GM21367 (cell line): Measurements from ENCODE around the gene TIGD1.
"Not testable (repeated sequence)": the region's sequence is repeated elsewhere in the genome, so short reads cannot be mapped to it uniquely, and the experiment has no call there.

Source experiments
- ATAC-seq: cut with Tn5 transposase; IDR thresholded peaks from one replicate; pipeline ENCODE4 v1.9.1; 2021; ENCODE audit not compliant: unreplicated experiment

The TIGD1 gene

DNA sequence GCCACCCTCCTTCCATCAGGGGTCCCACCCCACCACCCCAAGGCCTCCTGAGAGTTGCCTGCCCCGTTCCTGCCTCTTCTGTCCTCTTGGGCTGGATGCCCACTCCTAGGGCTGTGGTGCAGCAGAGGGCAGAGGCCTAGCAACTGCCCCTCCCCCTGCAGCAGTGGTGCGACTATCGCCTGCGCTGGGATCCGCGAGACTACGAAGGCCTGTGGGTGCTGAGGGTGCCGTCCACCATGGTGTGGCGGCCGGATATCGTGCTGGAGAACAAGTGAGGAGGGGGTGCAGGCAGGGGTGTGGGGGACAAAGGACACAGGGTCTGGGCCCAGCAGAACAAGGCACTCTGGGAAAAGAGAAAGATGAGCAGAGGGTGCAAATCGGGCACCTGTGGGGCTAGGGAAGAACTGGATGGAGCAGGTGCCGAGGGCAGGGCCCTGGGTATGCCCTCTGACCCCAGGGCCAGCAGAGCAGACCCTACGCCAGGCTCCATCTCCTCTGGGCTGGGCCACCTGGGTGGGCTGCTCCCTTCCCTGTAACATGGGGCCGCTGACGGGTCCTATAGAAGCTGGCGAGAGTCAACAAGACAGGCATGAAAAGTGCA, 9.8 kb downstream of the TIGD1 start:
- no peak for ATAC-seq

DNA sequence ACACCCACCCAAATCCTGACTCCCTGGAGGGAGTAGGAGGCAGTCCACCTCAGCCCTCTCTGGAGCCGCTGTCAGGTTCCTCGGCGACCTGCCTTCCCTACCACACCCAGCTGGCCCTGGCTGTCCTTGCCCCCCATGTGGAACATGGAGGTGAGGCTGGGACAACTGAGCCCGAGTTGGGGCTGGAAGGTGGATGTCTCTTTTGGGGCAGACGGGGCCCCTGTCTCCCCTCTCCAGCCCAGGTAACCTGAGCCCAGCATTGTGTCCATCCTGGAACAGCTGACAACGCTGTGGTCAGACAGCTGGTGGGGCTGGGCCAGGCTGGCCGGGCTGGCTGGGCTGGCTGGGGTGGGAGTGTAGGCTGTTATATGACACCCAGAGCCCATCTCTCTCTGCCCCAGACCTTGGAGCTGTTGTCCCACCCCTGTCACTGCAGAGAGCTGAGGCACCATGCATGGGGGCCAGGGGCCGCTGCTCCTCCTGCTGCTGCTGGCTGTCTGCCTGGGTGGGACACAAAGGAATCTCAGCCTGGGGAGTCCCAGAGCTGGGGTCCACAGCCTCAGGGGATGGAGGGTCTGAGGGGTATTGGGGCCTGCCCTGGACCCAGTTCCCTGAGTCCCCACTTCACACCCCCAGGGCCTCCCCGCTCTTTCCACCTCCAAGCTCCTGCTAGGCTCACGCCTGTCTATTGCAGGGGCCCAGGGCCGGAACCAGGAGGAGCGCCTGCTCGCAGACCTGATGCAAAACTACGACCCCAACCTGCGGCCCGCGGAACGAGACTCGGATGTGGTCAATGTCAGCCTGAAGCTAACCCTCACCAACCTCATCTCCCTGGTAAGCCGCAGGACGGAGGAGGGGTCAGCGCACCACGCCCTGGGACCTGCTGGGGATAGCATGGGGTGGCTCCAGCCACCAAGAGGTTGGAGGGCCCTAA, 10.8 kb downstream of the TIGD1 start, which contains the start of gene CHRNG:
Gene CHRNG, plus strand, starts transcription at position 395 of the 934 bp plus-strand sequence. Its CDS starts 56 bp downstream, at position 451.
- ATAC-seq: no peak

DNA sequence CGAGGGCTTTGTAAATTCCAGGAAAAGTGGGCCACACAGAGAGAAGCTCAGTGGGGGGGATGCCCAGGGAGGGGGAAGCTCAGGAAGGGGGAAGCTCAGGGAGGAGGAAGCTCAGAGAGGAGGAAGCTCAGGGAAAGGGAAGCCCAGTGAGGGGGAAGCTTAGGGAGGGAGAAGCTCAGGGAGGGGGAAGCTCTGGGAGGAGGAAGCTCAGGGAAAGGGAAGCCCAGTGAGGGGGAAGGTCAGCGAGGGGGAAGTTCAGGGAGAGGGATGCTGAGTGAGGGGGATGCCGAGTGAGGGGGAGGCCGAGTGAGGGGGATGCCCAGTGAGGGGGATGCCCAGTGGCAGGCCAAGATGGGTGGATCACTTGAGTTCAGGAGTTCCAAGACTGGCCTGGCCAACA, 11.7 kb downstream of the TIGD1 start:
- ATAC-seq: no peak

DNA sequence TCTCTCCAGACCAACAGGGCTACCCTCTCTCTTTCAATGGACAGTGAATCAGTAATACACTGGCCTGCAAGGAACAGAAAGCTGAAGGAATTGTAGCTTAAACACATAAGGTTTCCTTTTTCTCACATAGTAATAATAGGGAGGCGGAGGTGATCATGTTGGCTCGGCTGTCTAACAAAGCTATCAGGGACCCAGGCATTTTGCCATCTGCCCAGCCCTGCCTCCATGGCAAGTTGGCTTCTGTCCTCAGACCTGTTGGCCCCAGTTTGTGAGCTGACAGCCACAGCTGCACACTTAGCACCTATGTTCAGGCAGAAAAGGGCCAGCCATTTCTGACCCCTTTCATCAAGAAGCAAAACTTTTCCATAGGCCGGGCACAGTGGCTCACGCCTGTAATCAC, 12.9 kb downstream of the TIGD1 start:
- ATAC-seq: no peak

DNA sequence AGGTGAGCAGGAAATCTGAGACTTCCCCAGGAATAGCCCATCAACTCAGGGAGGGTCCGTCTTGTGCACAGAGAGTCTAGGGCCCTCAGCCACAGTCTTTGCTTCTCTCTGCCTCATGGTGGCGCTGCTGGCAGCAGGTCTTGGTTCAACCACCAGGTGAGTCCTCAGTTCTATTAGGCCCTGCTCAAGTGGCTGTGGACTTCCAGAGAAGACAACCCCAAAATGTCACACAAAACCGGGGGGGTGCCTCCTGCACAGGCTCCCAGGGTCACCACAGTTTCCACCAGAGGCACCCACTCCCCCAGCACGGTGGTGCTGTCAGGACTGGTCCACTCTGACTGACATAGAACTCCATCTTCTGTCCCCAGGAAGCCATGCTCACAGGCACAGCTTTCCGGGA, 13.3 kb downstream of the TIGD1 start:
- no peak for ATAC-seq

DNA sequence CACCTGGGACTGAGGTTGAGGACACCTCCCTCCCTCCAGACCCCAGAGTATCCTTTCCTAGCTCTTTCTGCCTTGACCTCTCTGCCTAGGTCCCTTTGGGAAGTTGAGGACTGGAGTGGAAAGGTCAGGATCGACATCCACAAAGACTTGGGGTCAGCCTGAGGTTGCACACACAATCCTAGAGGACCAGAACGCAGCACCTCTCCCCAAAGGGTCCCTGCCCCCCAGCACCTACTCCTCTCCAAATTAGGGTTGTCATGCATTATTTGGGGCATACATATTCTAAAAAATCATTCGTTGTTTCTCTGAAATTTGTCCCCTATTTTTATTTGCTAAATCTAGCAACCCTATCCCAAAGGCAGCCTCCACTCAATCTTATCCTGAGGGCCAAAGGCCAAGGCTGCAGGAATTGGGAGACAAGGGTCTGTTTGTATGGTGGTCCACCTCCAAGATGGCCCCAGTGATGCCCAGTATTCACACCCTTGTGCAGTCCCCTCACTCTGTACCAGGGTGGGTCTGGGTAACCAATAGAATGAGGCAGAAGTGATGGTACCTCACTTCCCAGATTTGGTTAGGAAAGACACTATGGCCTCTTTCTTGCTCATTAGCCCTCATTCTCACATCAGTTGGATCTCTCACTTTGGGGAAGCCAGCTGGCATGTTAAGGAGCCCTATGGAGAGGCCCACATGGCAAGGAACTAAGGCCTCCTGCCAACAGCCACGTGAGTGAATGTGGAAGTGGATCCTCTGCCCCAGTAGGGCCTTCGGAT, 14.4 kb downstream of the TIGD1 start:
- no peak for ATAC-seq

DNA sequence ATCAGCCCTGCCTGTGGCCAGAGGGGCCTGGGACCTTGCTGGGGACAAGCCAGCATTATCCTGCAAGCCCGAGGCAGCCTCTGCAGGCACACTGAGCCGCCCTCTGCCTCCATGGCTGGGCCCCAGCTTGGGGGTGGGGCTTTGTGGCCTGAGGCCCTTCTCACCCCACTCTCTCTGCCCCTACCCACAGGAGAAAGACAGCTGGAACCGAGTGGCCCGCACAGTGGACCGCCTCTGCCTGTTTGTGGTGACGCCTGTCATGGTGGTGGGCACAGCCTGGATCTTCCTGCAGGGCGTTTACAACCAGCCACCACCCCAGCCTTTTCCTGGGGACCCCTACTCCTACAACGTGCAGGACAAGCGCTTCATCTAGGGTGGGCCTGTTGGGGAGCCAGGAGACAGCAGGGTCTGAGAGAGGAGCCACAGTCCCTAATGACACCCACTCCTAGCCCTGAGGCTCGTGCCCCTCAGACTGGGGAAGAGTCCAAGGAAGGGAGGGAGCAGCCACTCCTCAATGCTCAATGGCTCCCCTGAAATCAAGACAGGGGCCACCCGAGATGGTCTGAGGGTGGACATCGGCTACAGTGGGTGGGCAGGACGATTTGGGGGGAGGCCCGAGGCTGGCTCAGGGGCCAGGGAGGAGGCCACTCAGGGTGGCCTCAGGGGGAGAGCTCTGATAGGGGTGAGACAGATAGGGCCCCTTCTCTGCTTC, 15.3 kb downstream of the TIGD1 start:
- ATAC-seq: no peak

DNA sequence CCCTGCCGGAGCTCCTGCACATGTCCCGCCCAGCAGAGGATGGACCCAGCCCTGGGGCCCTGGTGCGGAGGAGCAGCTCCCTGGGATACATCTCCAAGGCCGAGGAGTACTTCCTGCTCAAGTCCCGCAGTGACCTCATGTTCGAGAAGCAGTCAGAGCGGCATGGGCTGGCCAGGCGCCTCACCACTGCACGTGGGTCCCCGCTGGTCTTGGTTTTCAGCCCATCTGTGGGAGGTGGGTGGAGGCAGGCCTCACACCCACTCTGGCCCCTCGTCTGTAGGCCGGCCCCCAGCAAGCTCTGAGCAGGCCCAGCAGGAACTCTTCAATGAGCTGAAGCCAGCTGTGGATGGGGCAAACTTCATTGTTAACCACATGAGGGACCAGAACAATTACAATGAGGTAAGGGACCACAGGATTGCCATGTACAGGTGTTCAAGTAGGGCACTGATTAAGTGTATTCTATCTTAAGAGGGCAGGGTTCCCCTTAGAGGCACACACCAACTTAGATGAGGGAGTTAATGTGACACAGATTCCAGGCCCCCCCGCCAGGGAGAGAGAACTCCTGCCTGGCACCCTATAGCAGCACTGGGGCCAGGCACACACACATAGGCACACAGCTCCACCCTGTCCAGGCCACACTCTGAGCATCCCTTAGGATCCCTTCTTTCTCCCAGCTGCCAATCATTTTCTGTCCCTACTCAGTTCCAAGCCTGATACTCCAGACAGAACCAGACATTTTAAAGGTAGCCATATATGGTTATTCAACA, 16.2 kb downstream of the TIGD1 start:
- ATAC-seq: no peak

DNA sequence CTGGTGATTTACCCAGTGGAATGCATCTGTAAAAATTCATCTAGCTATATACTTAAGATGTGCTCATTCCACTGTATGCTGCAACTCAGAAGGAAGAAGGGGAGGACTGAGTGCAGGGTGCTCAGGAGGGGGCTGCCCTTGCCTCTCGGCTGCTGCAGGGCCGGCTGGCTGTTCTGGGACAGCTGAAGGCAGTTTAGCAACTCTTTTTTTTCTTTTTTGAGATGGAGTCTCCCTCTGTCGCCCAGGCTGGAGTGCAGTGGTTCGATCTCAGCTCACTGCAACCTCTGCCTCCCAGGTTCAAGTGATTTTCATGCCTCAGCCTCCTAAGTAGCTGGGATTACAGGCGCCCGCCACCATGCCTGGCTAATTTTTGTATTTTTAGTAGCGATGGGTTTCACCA, 17.5 kb downstream of the TIGD1 start:
- not testable (repeated sequence) for ATAC-seq

DNA sequence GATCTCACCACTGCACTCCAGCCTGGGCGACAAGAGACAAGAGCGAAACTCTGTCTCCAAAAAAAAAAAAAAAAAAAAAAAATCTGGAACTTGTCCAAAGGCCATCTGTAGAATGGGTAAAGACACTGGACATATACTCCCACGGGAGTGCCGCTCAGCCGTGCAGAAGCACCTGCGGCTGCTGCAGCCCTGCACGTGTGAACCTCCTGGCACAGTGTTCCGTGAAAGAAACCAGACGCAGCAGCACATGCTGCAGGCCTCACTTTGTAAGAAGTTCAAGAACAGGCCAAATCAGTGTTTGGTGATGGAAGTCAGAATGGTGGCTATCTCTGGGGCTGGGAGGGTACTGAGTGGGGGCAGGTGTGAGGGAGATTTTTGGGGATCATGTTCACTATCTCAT, 17.9 kb downstream of the TIGD1 start:
- no peak for ATAC-seq

DNA sequence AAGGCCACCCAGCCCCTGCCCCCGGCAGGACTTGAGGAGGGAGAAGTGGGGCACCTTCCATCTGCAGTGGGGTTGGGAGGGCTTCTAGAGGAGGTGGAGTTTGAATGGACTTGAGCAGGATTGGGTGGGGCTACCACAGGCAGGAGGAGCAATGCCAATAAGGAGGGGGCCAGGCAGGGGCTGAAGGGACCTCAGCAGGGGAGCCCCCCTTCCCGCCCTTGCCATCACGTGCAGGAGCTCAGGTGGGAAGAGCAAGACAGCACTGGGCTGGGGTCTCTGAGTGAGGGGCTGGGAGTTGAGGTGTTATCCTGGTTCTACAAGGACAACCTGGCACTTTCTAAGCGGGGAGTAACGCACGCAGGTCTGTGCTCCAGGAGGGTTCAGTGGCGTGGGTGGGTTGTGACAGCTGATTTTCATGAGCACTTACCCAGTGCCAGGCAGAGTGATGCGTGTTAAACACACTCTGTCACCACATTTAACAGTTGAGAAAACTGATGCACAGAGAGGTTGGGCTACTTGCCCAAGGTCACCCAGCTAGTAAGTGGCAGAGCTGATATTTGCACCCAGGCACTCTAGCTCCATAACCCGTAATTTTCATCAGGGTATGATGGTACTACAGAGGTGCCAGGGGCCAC, 19.6 kb downstream of the TIGD1 start:
- no peak for ATAC-seq

DNA sequence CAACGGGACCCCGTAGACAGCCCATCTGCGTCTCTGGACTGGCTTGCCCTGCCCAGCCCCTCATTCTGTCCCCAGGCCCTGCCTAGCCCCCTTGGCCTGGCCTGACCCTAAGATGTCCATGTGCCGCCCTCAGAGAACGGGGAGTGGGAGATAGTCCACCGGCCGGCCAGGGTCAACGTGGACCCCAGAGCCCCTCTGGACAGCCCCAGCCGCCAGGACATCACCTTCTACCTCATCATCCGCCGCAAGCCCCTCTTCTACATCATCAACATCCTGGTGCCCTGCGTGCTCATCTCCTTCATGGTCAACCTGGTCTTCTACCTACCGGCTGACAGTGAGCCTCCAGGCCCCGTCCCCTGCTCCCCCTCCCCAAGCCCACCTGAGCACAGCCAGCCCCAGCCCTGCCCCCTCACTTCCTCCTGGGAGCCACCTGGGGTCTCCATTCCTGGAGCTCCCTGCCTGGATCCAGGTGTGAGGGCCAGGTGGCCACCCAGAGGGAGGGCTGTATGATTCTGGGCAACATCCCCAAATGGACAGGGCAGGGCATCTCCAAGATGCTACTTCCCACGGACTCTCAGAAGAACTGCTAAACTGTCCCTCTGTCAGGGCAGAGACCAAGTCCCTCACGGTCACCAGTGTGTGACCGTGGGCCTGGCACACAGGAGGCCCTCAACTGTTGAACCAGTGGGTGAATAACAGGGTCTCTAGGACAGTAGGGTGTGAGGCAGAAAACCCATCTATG, 20.4 kb downstream of the TIGD1 start:
- no peak for ATAC-seq

DNA sequence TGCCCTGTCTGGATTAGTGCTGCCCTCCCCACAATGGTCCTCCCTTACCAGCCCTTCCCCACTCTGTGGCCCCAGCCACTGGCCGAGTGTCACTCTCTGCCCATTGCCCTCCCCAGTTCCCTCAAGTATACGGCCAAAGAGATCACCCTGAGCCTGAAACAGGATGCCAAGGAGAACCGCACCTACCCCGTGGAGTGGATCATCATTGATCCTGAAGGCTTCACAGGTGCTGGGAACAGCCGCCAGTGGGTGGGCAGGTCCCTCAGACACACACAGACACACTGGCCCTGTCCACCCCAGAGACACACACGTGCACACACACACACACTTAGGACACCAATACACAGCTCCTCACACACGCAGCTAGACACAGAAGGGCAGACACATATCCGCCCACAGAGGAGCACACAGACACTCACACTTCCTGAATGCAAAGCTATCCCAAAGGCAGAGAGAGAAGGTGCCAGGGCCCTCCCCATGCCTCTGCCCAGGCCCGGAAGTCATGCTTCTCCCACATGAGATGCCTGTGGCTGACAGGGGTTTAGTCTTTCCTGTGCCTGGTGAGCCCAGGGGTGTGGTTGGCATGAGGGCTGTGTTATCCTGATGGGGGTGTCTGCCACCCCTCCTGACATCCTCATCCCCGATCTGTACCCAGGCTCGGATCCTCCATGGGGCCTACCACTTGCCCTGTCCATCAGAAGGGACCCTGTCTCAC, 21.5 kb downstream of the TIGD1 start:
- ATAC-seq: no peak

DNA sequence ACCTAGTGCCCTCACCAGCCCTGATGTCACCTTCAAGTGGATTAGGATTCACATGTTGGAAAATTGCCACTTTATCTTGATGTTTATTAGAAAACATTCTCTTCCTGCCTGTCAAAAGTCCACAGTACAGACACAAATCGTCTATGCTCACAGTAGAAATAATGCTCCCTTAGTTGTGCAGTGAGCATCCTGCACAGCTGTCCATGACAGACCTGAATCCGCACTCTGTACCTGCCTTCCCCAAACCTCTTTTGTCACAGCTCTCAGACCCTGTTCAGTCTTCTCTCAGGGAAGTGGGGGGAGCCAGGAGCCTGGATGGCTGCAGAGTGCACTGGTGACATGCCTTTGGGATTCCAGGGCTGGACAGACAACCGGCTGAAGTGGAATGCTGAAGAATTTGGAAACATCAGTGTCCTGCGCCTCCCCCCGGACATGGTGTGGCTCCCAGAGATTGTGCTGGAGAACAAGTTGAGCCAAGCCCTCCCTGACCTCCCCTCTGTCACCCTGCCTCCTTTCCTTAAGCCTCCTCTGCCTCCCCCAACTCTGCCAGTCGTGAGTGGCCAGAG, 22.4 kb downstream of the TIGD1 start:
- ATAC-seq: no peak

DNA sequence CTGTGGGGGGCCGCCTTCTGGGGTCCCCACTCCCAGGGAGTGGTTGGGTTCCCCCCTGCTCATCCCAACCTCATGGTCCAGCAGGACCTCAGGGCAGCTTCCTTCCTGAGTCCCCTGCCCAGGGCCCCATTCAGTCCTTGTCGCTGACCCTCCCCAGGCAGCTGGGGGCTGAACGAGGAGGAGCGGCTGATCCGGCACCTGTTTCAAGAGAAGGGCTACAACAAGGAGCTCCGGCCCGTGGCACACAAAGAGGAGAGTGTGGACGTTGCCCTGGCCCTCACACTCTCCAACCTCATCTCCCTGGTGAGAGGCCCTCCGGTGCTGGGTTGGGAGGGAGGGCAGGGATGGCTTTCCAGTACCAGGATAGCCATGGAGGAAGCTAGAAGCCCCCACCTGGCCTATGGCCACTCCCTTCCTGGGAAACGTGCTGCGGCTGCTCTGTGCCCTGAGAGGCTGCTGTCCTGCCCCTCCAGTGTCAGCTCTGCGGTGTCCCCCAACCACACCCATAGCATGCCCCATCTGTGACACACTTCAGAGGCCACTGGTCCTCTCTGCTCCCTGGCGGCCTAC, 23.9 kb downstream of the TIGD1 start:
- ATAC-seq: no peak

DNA sequence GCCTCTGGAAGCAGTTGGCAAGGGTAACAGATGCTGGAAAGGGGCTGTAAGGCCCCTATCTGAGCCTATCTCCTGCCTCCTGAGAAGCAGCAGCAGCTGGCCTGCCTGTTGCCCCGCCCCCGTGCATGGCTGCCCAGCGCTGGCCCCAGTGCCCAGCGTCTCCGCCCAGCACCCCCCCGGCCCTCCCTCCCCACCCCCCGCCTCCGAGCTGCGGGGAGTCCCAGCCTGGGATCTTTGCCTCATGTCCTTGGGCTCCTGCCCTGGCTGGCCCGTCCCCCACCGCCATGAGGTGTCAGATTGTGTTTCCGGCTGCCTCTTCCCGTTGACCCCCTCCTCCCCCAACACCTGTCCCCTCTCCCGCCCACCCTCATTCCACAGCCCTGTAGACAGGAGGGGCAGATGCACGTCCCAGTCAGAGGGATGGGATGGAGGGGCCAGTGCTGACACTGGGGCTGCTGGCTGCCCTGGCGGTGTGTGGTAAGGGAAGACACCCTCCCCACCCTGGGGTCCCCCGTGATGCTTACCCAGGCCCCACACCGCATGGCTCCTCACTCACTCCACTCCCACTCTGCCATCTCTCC, 24.5 kb downstream of the TIGD1 start, which contains the start of gene CHRND:
Gene CHRND, plus strand, starts transcription at position 370 of the 581 bp plus-strand sequence. Its CDS starts 56 bp downstream, at position 426.
- no peak for ATAC-seq

DNA sequence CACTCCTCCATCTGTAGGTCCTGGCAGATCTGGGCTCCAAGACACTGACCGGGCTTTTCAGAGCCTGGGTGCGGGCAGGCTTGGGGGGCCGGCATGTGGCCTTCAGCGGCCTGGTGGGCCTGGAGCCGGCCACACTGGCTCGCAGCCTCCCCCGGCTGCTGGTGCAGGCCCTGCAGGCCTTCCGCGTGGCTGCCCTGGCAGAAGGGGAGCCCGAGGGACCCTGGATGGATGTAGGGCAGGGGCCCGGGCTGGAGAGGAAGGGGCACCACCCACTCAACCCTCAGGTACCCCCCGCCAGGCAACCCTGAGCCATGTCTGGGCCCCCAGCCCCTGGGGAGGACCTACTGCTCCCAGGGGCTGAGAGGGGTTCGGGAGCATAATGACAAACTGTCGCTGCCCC, 25.2 kb downstream of the TIGD1 start:
- ATAC-seq: no peak
